NCI-H345 treated with DMSO at 0.1 percent for 48 hours (cell line): ENCODE measurements around the gene UCN2.
"Not testable (repeated sequence)": the region's sequence is repeated elsewhere in the genome, so short reads cannot be mapped to it uniquely, and the experiment has no call there.

Experiments
- DNase-seq: peaks from one replicate; lab custom pipeline; 2025; ENCODE audit not compliant: unreplicated experiment; lab: John Stamatoyannopoulos, UW

The UCN2 gene

DNA sequence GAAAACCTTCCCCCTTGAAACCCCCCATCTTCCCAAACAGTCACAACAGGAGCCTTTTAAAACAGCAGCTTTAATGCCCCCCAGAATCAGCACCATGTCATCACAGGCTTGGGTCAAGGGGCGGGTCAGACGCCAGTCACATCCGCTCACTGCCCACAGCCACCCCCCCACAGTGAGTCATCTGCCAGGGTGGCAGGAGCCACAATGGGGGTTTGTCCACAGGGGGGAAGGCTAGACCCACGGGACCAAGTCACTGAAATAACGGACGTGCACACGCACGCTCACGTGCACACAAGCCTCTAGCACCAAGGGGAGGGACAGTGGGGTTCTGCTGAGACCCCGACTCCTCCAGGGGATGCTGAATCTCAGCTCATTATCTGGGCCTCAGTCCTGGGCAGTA, 441 bp upstream of the UCN2 start:
- no peak for DNase-seq

DNA sequence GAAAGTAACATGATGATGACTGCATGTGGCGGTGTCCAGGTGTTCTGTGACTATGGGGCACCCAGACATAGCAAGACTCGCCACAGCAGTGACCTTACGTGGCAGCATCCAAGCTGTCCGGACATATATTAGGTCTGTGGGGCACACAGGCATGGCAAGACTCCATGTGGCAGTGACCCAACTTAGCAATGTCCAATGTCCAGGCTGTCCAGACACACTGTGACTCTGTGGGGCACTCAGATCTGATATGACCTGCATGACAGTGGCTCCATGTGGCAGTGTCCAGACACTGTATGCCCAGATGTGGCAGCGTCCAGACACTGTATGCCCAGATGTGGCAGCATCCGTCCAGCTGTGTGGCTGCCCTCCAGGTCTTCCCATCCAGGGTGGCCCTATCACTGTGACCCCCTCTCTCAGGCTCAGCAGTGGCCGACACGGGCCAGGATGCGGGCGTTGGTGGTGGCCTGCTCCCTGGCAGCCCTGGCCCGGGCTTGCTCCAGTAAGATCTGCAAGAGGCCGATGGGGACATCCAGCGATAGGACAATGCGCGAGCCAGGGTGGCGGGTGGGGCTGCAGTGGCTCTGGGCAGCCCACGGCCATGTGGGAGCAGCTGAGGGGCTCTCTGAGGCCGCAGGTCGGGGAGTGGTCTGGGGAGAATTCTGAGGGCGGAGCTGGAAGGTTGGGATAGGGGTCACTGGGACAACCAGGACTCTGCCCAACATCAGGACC, 1.1 kb downstream of the UCN2 start:
- no peak for DNase-seq

DNA sequence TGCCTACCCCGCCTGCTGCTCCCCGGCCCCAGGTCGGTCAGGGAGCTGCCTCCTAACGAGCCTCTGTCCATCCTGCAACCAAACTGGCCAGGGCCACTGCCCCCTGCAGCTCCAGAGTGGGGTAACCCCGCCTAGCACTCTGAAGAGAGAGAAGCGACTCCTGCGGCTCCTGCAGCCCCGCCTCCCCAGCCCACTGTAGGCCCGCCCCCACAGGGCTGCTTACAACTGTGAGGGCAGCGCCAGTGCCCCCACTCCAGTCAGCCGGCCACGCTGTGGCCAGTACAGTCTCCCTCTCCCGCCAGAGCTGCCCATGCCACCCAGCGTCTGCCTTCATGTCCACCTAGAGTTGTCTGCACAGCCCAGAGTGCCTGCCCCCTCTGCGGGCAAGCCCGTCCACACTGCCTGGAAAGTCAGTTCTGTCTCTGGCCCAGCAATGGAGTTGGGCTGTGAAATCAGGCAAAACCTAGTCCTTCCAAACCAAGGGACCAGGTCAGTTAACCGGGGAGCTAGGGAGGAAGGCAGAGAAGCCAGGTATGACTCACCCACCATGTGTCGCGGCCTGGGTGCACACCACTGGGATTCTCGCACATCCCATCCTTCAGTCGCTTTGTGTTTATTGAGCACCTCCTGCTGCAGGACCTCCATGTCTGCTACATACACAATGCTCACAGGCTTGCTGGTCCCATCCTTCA, 2.4 kb downstream of the UCN2 start:
- no peak for DNase-seq

GRCh38 chr3:48560648-48561018, 2.9 kb downstream of the UCN2 start:
- DNase-seq = no peak

DNA sequence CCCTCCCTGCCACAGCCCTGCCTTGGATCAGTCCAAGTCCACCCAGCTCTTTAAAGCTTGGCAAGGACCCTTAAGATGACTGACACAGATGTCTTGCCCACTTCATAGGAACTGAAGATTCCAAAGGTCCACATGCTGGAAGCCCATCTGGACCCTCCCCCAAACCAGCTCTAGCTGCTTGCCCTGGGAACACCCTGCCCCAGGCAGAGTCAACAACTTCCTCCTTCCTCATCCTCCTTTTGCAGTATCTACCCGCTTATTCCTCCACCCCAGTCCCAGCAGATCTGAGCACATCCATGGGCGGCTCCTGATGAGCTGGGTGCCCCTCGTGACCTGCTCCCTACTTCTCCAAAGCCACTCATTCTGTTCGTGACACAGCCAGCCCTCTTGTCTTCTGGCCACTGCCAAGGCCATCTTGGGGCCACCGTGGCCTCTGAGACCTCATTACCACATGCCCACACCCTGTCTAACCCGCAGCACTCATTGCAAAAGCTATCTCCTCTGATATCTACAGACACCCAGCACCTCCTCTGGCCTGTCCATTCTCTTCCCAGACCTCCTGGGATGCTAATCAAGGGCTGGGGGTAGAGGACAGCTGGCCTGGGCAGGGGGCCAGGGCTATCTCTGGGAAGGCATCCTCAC, 5.0 kb downstream of the UCN2 start:
- DNase-seq = no peak

- peak; percentile 96 for DNase-seq
Observed at GRCh38 chr3:48556796-48557626, 6.6 kb downstream of the UCN2 start, which contains the start of gene PFKFB4. PFKFB4 (minus strand) TSS chr3:48556803; CDS start chr3:48556777, 26 bp downstream.

GRCh38 chr3:48555949-48556795, 7.4 kb downstream of the UCN2 start:
- no peak for DNase-seq

DNA sequence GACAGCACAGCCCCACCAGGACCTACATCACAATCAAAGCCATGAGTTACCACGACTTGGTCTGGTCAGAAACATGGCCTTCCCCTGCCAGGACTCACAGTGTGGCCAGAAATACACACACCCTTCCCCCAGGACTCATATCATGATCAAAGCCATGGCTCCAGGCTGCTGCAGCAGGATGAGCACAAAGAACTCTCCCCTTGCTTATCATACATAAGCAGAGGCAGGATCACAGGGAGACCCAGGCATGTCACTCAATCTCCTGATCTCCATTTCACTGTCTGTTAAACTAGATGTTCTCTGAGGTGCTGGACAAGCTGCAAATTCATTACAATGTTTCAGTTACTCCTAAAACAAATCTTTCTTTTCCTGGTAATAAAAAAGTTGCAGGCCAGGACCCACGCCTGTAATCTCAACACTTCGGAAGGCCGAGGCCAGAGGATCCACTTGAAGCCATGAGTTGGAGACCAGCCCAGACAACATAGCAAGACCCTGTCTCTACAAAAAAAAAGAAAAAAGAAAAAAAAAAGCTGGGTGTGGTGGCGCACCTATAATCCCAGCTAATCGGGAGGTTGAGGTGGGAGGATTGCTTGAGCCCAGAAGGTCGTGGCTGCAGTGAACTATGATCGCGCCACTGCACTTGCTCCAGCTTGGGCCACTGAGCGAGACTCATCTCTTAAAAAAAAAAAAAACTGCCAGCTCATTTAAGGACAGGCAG, 8.2 kb downstream of the UCN2 start:
- DNase-seq = no peak

GRCh38 chr3:48553886-48554845, 9.4 kb downstream of the UCN2 start:
- no peak for DNase-seq

GRCh38 chr3:48553361-48553760, 10.2 kb downstream of the UCN2 start:
- DNase-seq = no peak

- no peak for DNase-seq
Observed at GRCh38 chr3:48552111-48552951, 11.2 kb downstream of the UCN2 start.

DNA sequence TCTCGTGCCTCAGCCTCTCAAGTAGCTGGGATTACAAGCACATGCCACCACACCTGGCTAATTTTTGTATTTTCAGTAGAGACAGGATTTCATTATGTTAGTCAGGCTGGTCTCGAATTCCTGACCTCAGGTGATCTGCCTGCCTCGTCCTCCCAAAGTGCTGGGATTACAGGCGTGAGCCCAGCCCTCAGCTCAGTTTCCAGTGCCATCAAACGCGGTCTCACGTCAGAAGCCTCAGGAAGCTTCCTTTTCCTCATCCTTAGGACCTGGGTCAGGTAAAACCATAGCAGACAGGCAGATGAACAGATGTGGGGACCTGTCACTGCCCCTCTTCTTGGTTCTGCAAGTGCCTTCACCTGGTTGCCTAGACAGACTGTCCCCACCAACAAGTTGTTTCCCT, 11.9 kb downstream of the UCN2 start:
- DNase-seq = not testable (repeated sequence)

GRCh38 chr3:48548729-48549705, 14.6 kb downstream of the UCN2 start:
- peak; percentile 2 for DNase-seq

DNA sequence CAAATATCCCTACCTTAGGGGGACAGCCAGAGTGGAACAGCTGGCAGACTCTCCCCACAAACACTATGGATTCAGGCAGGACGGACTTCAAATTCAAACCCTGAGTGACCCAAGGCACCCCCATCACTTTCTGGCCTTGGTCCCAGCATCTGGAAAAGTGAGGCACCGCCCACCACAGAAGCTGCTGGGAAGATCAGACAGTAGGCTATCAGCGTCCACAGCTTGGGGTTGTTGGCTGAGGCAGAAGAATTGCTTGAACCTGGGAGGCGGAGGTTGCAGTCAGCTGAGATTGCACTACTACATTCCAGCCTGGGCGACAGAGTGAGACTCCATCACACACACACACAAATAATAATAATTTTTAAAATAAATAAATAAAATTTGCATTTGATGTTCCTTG, 15.5 kb downstream of the UCN2 start:
- DNase-seq = no peak

- no peak for DNase-seq
Observed at GRCh38 chr3:48546203-48546829, 17.3 kb downstream of the UCN2 start.

DNA sequence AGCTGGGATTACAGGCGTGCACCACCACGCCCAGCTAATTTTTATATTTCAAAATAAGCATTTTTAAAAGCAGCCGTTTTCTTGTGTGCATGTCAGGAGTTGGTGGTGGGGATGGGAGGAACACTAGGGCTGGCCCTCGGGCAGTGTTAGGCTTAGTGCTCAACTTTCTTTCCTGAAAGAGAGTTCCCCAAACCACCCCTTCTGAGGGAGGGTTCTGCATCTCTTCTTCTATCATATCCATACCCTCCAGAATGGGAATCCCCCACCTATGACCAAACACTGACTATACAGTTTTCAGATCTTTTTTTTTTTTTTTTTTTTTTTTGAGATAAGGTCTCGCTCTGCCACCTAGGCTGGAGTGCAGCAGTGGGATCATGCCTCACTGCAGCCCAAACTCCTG, 19.4 kb downstream of the UCN2 start:
- DNase-seq = no peak
